CD4-positive, alpha-beta T cell treated with Interferon gamma for 1 hour (primary cell): Measurements from ENCODE around the gene AQR.
"Not testable (repeated sequence)": the region's sequence is repeated elsewhere in the genome, so short reads cannot be mapped to it uniquely, and the experiment has no call there.

Source experiments
- DNase-seq: peaks from one replicate; pipeline ENCODE4 v3.0.0-alpha.2; 2020

Gene AQR

DNA sequence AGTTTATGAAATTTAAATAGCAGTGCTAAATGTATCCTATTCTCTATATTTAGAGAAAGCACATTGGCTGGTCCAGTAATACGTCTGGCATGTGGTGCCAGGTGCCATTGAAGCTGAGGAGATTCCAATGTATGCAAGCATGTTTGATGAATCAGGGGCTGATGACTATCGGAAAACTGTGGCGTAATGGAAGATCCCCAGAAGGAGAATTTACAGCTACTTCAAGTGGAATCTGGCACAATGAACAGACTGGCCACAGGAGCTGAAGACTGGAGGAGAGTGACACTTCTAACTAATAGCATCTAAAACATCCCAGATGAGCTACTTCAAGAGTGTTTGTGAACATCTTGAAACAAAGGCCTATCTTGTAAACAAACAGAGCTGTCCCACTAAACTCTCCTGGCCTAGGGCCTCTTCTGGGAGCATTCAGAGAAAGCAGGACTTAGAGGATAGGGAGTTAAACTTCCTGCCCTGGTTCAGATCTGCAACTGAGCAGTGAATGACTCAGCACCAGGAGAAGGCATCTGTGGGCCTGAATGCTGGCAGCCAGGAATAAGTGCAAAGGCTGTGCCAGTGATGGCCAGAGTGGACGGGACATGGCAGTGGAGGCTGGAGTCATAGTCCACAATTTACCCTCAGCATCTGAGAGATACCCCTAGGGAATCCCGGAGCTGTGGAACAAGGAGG, 159.0 kb downstream of the AQR start:
- no peak for DNase-seq

DNA sequence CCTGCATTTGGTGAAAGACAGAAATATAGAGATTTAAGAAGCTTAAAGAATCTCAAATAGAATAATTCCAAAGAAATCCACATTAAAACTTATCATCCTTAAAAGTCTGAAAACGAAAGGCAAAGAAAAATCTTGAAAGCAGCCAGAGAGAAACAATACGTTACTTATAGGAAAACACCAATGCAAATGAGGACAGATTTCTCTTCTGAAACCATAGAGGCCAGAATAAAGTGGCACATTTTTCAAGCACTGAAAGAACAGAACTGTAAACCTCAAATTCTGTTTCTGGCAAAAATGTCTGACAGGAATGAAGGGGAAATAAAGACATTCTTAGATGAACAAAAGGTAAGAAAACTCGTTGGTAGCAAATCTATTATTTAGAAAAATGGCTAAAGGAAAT, 160.4 kb downstream of the AQR start:
- DNase-seq: no peak

DNA sequence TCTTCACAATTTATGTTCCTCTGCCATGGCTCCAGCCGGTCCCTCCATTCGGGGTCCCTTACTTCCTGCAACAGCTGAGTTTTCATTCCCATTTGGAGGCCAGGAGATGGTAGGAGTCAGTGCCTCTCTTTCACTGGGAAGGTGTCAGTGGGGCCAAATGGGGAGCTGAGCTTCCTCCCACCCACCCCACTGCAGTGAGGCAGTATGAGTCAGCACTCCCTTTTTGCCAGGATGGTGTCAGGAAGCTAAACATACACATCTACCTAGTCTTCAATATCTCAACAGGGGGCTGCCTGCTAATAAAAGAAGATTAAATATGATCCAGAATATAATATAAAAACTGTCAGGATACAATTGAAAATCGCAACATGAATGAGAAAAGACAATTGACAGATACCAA, 161.5 kb downstream of the AQR start:
- no peak for DNase-seq

- not testable (repeated sequence) for DNase-seq
These were observed 162.3 kb downstream of the AQR start for GRCh38 chr15:34807241-34807640.

DNA sequence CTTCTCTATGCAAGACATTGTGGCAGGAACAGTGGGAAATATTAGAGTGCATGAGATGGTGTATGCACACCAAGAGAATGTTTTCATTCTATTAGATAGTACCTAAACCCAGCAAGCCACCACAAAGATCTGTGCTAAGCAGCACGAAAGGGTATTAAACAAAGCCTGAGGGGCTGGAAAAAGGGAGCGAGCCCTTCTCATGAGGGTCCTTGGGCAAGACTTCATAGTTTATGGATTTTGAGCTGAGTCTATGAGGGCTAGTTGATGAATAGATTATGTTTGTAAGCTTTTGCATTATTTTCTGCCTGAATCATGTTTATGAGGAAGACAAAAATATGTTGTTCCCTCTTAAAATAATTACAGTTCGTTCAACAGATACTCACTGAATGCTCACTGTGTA, 164.8 kb downstream of the AQR start:
- DNase-seq: no peak

- no peak for DNase-seq
These were observed 165.4 kb downstream of the AQR start for GRCh38 chr15:34804113-34804512.

DNA sequence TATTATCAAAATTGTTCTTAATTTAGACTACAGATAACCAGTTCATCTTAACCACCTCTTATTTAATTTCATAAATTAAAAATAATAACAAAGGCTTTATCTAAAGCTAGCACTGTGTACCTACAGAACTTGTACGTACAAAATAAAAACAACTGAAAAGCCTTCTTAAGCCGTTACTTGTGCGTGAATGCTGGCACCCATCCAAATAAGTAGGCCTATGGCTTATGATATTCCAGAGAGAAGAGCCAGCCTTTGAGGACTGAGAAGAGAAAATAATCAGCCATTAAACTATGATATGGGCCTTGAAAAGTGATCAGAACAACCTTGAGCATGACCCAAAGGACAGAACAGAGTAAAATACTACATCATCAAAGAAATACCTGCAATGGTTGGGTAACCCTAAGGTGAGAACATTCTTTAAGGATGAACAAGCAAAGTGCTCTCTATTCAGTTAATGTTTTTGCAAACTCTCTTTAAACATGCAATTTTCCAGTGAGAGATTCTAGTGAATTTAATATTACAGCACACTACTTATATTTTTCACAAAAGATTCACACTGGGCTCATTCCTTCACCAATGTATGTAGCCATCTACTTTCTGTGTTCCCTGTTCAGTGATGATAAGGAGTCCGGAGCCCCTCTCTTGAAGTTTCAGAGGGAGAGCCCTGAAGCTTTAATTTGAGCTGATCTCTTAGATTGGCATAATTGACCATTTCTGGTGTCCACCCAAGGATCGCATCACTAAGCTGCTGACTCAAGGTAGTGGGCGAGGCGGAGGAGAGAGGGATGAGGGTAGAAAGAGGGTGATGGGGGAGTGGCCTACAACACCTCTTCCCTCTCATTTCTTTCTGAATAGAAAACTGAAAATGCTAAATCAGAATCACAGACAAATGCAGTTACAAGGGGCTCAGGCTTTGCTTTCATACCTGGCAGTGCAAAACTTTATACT, 166.5 kb downstream of the AQR start:
- no peak for DNase-seq

- DNase-seq: no peak
These were observed 167.2 kb downstream of the AQR start for GRCh38 chr15:34802371-34802770.
